ENCODE data around the gene E2F3. TPM values are rescaled to one million over a fixed set of nuclear protein-coding genes. Genes with fewer than 3 reads are reported as not detected.
A peak's percentile ranks its signal among the peaks of the same experiment; 100 is the strongest.

E2F3 gene
- total RNA-seq, 2 donors from 2014 or later: 38.2 TPM

DNA sequence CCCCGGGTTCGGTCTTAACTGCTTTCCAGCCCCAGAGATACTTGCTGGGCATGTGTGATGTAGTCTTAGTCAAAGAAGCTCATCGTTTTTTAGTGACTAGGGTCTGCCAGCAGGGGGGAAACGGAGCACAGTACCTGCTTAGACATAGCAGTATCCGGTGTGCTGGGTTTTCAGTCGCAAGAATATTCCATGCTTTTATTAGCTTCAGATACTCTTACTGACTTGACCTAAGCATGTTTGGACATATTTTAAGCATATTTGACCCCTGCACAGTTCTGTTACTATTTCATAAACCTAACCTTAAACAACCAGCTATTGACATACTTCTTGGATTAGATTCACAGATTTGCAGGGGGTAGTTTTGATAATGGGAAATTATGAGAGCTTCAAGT is 3.0 kb downstream of the E2F3 start:
- peak; percentile 76 for TF ChIP-seq CTCF (conservative IDR thresholded peaks at IDR 0.05)
- peak overlapping the region; percentile 93 for H3K9ac ChIP-seq (ENCODE audit: extremely low read depth, low read length, poor library complexity, severe bottlenecking)
- H3K27me3 Mint-ChIP-seq (ENCODE audit: insufficient read depth): no peaks in the 10 kb centered on the region
- peaks cover 21% of the 10 kb centered on the region for H3K36me3 Mint-ChIP-seq (ENCODE audit: low read depth)
- no peaks in the 10 kb centered on the region for H3K9me3 Mint-ChIP-seq
- peaks cover 33% of the 10 kb centered on the region for H3K36me3 ChIP-seq (ENCODE audit: control insufficient read depth, insufficient read depth, low read length)
- H3K27ac Mint-ChIP-seq: peak overlapping the region; percentile 96
- no peaks in the 10 kb centered on the region for H3K9me3 ChIP-seq (ENCODE audit: control insufficient read depth, low read length)
- peak overlapping the region; percentile 99 for H3K4me3 ChIP-seq (ENCODE audit: low read length)
- peak overlapping the region; percentile 89 for H3K4me3 Mint-ChIP-seq
- peak; percentile 88 for DNase-seq
- H3K4me1 Mint-ChIP-seq: peaks cover 31% of the 10 kb centered on the region
- peaks cover 5% of the 10 kb centered on the region for H3K4me1 ChIP-seq (ENCODE audit: control insufficient read depth, insufficient read depth, low read length)
- no peaks in the 10 kb centered on the region for H3K27me3 ChIP-seq (ENCODE audit: control insufficient read depth, insufficient read depth, low read length, poor library complexity, severe bottlenecking)
- WGBS, 2 experiments (ENCODE audit: insufficient coverage in 1 of 2, insufficient read length in 1 of 2): 3% methylated on average over 6 of the region's 6 CpGs
- H3K27ac ChIP-seq (ENCODE audit: low read depth, low read length): peak overlapping the region; percentile 97

GRCh38 chr6:20408851-20409250 is 7.2 kb downstream of the E2F3 start:
- Histone ChIP-seq H3K36me3 (ENCODE audit: control insufficient read depth, insufficient read depth, low read length) (peaks cover 54% of the 10 kb centered on the region), H3K27me3 (ENCODE audit: control insufficient read depth, insufficient read depth, low read length, poor library complexity, severe bottlenecking) (no peaks in the 10 kb centered on the region), H3K4me3 (ENCODE audit: low read length) (peak overlapping the region; percentile 7), H3K4me1 (ENCODE audit: control insufficient read depth, insufficient read depth, low read length) (peaks cover 8% of the 10 kb centered on the region), H3K9ac (ENCODE audit: extremely low read depth, low read length, poor library complexity, severe bottlenecking) (no peak overlapping the region), H3K27ac (ENCODE audit: low read depth, low read length) (no peak overlapping the region), H3K9me3 (ENCODE audit: control insufficient read depth, low read length) (no peaks in the 10 kb centered on the region)
- H3K36me3 Mint-ChIP-seq (ENCODE audit: low read depth): peaks cover 26% of the 10 kb centered on the region
- no peak overlapping the region for H3K4me3 Mint-ChIP-seq
- H3K4me1 Mint-ChIP-seq: peaks cover 52% of the 10 kb centered on the region
- no peak overlapping the region for H3K27ac Mint-ChIP-seq
- TF ChIP-seq CTCF (conservative IDR thresholded peaks at IDR 0.05): no peak
- DNase-seq: no peak
- H3K27me3 Mint-ChIP-seq (ENCODE audit: insufficient read depth): no peaks in the 10 kb centered on the region
- 95 to 100% methylated on average over 2 to 4 of the region's 4 CpGs for WGBS, 2 experiments (ENCODE audit: insufficient coverage in 1 of 2, insufficient read length in 1 of 2)
- no peaks in the 10 kb centered on the region for H3K9me3 Mint-ChIP-seq

DNA sequence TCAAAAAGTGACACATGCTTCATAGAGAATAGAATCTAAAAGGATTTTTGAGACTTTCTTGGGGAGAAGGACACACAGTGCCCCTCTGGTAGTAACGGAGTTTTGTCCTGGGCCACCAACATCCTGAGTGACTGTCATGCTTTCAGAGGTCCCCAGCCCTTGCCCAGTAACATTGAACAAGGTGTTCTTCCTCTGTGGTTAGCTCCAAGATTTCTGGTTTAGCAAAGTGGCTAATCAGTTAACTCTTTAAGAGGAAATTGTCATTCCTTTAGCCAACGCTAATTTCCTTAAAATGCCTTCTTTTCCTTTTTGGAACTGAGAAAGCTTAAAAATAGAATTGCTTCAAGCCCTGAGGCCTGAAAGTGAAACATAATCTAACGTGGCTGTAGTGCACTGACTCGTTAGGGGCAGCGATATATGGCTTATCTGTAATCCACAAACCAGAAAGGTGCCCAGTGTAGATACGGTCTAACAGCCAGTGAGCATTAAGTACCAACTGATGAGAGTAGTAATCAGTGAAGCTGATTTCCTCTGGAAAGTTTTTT is 7.8 kb downstream of the E2F3 start:
- H3K4me1 Mint-ChIP-seq: peaks cover 58% of the 10 kb centered on the region
- Histone ChIP-seq H3K27me3 (ENCODE audit: control insufficient read depth, insufficient read depth, low read length, poor library complexity, severe bottlenecking) (no peaks in the 10 kb centered on the region), H3K9me3 (ENCODE audit: control insufficient read depth, low read length) (no peaks in the 10 kb centered on the region), H3K4me1 (ENCODE audit: control insufficient read depth, insufficient read depth, low read length) (peaks cover 9% of the 10 kb centered on the region), H3K9ac (ENCODE audit: extremely low read depth, low read length, poor library complexity, severe bottlenecking) (no peak overlapping the region), H3K4me3 (ENCODE audit: low read length) (no peak overlapping the region), H3K36me3 (ENCODE audit: control insufficient read depth, insufficient read depth, low read length) (peaks cover 54% of the 10 kb centered on the region), H3K27ac (ENCODE audit: low read depth, low read length) (no peak overlapping the region)
- H3K4me3 Mint-ChIP-seq: no peak overlapping the region
- WGBS, 2 experiments (ENCODE audit: insufficient coverage in 1 of 2, insufficient read length in 1 of 2): 93 to 99% methylated on average over 6 of the region's 6 CpGs
- no peak for TF ChIP-seq CTCF (conservative IDR thresholded peaks at IDR 0.05)
- peak overlapping the region; percentile 53 for H3K27ac Mint-ChIP-seq
- peaks cover 26% of the 10 kb centered on the region for H3K36me3 Mint-ChIP-seq (ENCODE audit: low read depth)
- no peaks in the 10 kb centered on the region for H3K9me3 Mint-ChIP-seq
- no peaks in the 10 kb centered on the region for H3K27me3 Mint-ChIP-seq (ENCODE audit: insufficient read depth)
- DNase-seq: no peak
